Stimulated activated CD4-positive, alpha-beta T cell treated with anti-CD3 and anti-CD28 coated beads, Interleukin-12 subunit alpha, Interleukin-12 subunit beta, amount 100 ng/mL, for 48 hours (primary cell): Measurements from ENCODE around the gene SRC.
A peak's percentile ranks its signal among the peaks of the same experiment; 100 is the strongest.
"Not testable (repeated sequence)": the region's sequence is repeated elsewhere in the genome, so short reads cannot be mapped to it uniquely, and the experiment has no call there.

Experiments
- DNase-seq, 3 donors: peaks; one replicate each; pipeline ENCODE4 v3.0.0-alpha.2; 2020; ENCODE audit warnings: low read depth in 2 of 3, low spot score in 1 of 3

SRC gene

DNA sequence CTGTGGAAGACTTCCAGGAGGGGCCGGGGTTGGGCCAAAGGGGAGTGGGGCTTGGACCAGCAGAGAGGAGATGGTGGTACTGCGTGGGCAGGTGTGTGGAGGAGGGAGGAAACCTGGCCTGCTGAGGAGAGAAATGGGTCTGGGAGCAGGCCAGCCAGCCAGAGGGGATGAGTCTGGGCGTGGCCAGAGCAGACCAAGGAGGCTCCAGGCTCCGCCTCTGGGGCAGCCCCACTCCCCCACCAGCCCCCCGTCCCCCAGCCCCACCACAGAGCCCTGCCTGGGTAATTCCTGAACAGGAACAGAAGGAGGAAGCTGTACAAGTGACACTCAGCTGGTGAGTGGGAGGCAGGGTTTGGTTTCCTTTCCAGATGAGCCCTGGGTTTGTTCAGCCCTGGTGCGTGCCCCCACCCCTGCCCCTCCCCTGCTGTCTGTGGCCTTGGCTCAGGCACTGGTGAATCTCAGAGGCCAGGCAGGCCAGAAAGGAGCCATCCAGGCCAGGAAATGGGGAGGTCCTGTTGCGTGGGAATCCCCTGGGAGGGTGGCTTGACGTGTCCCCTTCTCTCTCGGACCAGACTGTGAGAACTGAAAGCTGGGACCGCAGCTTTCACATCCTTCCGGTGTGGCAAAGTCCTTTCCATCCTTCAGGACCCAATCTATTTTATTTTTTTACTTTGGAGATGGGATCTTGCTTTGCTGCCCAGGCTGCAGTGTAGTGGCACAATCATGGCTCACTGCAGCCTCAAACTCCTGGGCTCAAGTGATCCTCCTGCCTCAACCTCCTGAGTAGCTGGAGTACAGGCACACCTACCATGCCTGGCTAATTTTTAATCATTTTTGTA, 9.4 kb upstream of the SRC start:
- peak; percentile 19 to 43 (median 20) for DNase-seq

DNA sequence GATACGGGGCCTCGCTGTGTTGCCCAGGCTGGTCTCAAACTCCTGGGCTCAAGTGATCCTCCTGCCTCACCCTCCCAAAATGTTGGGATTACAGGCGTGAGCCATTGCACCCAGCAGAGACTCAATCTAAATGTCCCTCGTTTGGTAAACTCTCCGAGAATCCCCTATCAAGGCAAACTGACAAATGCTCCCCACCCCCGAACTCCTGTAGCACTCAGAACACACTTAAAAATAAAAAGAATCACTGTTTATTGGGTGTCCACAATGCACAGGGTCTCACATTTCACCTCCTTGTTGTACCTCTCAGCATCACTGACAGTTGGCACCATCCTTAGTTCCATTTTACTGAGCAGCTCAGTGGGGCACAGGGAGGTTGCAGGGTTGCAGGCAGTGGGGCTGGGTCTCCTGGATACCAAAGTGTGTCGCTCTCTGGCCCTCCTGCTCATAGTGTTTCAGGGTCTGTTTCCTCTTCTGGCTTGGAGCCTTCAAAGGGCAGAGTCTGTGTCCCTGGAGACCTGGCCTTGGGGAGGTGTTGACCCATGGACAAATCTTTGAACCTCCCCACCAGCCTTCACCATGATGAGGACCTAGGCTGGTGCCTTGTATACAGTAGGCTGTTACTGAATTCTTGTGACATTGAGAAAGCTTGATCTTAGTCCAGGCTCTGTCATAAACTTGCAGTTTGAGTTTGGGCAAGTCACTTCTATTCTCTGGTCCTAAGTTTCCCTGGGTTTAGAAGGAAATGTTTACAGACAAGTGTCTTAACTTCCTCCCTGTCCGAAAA, 8.5 kb upstream of the SRC start:
- no peak for DNase-seq

DNA sequence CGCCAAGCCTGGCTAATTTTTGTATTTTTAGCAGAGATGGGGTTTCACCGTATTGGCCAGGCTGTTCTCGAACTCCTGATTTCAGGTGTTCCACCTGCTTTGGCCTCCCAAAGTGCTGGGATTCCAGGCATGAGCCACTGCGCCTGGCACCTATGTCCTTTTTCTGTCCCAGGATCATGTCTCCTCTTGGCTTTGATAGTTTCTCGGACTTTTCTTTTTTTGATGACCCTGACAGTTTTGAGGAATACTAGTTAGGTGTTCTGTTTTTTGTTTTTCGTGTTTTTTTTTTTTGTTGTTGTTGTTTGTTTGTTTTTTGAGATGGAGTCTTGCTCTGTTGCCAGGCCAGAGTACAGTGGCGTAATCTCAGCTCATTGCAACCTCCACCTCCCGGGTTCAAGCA, 7.6 kb upstream of the SRC start:
- DNase-seq, result not testable (repeated sequence)

DNA sequence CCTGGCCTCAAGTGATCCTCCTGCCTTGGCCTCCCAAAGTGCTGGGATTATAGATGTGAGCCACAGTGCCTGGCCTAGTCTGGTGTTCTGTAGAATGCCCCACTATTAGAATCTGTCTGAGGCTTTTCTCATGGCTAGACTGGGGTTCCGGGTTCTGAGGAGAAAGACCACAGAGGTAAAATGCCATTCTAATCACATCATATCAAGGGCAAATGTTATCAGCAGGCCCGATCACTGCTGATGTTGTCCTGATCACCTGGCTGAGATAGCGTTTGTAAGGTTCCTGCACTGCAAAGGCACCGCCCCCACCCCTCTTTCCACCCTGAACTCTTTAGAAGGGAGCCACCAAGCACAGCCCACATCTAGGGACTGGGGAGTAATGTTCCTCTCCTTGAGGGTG, 6.7 kb upstream of the SRC start:
- DNase-seq, result no peak

DNA sequence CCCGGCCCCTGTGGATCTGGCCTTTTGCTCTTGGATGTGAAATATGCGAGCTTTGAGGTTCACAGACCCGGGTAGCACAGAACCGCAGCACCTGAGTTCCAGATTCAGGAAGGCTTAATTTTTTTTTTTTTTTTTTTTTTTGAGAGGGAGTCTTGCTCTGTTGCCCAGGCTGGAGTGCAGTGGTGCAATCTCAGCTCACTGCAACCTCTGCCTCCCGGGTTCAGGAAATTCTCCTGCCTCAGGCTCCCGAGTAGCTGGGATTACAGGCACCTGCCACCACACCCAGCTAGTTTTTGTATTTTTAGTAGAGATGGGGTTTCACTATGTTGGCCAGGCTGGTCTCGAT, 6.2 kb upstream of the SRC start:
- DNase-seq, result not testable (repeated sequence)

DNA sequence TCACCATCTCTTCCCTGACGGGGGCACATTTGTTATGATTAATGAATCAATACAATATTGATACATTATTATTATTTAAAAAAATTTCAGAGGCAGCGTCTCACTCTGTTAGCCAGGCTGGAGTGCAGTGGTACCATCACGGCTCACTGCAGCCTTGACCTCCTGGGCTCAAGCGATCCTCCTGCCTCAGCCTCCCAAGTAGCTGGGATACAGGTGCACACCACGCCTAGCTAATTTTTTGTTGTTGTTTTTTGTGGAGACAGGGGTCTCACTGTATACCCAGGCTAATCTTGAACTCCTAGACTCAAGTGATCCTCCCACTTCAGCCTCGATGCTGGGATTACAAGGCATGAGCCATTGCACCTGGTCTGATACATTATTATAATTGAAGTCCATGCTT, 4.9 kb upstream of the SRC start:
- DNase-seq, result no peak

DNA sequence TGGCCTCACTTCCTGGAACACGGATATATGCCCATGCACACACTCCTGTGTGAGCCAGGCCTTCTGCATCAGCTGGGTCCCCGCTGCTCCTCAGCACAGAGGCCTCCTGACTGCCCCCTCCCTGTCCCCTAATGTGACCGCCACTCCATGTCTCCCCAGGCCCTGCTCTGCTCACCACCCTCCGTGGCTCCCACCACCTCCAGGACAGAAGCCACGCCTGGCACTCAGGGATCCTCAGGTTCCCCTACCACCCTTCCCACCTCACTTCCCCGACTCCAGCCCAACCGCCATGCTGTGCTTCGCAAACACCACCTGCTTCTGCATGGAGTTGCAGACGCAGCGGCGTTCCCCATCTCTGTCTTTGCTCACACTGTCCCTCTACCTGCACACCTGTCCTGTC, 4.3 kb upstream of the SRC start:
- DNase-seq, result no peak

DNA sequence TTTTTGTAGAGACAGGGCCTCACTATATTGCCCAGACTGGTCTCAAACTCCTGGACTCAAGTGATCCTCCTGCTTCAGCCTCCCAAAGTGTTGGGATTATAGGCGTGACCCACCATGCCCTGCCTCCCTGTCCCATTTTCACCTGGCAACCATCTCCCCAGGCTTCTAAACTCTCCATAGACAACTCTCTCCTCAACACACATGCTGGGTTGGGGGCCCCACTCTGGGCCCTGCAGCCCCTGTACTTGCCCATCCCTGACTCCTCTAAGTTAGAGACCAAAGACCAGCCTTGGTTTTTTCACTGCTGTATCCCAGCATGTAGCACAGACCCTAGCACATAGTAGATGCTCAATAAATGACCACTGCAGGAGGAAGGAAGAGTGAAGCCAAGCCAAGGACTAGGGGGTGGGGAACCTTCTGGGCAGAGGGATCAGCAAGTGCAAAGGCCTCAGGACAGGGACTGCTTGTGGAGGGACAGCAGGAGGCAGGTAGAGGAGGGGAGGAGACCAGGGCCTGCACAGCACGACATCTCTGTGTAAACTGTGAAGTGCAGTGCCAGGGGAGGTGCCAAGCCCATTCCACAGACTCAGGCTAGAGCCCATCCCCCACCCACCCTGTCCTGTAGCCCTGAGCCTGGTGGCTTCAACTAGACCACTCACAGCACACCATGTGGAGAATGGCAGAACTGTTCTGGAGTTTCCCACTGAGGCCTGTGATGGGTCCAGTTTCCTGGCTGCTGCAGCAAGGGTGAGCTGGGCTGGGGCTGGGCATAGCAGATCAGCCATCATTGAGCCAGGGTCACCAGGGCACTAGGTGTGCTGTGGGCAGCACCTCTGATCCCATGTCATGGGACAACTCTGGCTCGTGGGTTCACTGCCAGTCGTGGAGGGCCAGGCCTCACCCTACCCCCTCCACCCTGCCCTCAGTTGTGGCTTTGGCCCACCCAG, 3.4 kb upstream of the SRC start:
- DNase-seq, result no peak

DNA sequence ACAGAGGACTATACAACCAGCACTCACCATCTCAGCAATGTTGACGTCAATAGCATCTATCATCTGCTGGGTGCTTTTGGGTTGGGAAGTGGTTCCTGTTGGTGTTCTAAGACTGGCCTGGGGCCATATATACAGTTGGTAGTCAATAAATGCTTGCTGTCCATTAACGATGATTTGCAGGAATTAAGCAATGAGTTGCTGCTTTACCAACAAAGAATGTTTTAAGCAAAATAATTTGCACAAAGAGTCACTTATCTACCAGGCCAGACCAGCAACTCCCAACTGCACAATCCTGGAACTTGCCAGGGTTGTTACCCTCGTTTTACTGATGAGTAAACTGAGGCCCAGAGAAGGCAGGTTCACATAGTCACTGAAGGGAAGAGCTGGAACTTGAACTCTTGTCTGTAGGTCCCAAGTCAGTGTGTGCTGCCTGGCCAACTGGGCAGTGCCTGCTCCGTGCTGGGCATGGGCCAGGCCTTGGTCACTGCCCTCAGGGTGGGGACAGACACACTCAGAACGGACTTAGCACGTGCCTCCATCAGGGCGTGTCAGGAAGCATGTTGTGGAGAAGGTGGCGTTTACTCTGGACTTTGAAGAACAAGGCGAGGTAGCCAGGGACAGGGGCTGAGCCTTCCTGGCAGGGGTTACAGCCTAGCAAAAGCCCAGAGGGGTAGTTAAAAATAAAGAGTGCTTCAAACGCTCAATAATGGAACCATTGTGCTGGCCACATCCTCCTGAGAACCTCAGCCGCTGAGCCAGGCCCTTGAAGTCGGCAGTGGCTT, 2.5 kb upstream of the SRC start:
- DNase-seq, result no peak

DNA sequence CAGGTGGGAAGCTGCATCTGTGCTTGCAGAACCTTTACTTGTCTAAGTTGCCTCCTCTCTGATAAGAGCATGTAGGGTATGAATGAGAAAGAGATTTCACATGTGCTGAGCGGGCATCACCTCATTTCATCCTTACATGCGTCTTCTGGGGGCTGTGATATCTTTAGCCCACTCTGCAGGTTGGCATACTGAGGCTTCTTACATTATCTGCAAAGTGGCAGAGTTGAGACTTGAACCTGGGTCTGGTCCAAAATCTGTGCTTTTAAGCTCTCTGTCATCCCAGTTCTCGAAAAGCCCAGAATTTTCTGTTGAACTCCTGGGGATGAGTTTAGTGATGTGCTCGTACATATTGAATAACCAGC, 2.0 kb upstream of the SRC start:
- no peak for DNase-seq

DNA sequence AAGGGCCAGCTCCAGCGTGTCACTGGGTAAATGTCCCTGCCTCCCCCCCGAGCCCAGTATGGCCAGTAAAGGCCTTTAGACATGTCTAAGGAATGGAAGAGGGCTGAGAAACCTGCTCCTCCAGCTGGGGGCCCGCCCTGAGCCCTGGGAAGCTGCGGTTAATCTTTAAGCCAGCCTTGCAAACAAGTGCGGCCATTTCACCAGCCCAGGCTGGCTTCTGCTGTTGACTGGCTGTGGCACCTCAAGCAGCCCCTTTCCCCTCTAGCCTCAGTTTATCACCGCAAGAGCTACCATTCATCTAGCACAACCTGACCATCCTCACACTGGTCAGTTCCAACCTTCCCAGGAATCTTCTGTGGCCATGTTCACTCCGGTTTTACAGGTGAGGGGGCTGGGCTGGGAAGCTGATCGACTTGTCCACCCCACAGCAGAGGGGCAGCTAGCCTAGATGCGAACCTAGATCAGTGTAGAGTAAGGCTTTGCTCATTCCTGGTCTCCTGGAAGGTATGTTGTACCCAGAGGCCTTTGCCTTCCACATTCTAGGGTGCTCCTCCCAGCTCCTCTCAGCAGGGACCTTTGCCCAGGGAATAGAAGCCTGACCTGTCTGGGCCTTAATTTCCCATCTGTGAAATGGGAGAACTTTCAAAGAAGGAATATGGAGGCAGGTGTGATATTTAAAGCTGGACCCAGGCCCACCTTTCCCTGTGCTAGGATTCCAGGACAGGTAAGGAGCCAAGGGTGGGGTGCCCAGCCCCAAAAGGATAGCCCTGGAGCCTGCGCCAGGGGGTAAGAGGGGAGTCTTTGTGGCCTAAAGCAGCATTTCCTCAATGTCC, 1.2 kb upstream of the SRC start:
- no peak for DNase-seq

DNA sequence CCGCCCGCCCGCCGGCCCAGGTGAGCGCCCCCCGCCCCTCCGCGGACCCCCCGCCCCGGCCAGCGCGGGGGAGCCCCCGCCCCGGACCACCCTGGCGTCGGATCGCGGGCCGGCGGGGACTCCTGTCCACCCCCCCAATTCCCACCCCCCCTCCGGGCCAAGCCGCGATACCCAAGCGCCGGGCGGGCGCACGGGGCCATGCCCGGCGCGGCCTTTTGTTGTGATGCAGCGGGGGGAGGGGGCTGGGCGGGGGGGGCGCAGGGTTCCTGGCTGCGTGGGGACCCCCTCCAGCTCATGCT, 245 bp downstream of the SRC start:
- no peak for DNase-seq

DNA sequence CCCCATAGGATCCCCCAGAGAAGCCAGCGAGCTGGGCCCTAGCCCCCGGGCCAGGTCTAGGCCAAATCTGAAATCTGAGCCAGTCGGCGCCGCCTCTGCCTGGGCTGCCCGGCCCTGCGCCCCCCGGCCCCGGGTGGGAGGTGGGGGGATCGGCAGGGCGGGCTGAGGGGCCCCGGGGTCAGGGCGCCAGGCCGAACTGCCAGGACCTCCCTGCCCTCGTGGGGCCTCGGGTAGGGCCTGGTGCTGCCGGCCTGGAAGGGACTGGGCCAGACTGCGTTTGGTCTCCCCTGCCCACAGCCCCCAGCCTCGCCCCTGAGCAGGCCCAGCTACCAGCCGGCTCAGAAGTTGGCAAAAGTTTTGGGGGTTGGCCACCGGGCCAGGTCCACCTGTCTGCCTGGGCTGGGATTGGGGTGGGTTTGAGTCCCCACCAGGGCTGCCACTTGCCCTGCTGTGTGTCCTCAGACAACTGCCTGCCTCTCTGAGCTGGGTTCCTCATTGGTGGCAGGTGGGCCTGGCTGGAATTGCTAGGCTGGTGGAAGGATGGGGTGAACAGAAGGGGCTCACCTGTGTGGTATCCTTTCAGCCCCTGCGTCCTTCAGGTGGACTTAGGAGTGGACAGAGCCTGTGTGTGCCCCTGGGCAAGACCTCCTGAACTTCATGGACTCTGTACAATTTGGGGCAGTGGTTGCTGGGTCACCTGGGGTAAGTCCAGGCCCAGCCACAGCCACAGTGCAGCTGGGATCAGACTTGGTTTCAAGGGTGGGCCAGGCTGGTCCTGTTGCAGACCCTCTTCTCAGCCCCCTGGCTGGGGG, 801 bp downstream of the SRC start:
- no peak for DNase-seq

DNA sequence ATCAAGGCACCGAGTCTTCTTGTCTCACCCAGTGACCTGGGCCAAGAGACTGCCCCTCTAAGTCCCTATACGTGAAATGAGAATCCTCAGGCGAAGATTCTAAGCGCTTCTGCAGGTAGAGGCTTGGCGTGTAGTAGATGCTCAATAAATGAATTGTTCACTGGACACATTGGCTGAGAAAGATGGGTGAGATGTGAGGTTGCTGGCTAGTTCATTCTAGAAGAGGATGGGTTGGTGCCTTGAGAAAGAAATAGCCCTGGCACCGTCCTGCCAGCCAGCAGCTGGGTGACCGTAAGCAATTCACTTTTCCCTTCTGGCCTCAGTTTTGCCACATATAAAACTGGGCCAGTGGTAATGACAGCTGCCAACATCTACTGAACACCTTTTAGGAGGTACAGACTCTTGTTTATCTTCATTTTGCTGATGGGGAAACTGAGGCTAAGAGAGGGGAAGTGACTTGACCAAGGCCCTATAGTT, 1.4 kb downstream of the SRC start:
- no peak for DNase-seq

DNA sequence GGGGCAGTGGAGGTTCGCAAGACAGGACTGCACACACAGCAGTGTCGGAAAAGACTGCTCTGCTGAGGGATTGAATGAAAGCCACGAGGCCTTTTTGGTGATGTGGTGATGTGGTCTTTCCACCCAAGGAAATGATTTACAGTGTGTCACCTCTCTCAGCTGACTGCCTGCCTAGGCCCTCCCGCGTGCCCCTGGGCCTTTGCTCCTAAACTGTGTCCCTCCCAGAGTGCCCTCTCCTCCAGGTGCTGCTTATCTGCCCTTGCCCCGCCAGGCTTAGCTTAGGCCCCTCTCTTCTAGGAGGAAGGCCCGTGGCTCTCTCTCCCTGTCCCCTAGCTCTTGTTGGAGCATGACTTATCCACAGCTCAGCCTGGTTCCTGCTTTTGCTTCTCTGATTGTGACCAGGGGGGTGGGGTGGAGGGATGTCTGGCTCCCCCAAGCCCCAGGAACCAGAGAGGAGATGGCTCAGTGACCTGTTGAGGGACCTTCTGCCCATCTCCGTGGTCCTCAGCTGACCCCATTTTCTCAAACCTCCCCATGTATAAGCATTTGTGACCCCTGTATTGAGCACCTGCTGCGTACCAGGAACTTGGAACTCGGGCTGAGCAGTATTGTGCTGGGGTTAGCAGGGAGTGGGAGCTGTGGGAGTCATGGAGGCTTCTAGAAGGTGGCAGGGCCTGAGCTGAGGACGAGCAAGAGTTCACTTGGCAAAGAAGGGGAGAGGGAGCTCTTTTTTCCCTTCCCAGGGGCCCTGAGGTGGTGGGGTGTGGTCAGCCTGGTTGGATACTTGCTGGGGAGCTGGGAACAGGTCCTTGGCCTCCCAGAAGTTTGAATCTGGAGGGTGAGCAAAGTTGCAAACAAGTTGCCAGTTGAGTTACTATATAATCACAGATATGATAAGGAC, 2.2 kb downstream of the SRC start:
- no peak for DNase-seq

DNA sequence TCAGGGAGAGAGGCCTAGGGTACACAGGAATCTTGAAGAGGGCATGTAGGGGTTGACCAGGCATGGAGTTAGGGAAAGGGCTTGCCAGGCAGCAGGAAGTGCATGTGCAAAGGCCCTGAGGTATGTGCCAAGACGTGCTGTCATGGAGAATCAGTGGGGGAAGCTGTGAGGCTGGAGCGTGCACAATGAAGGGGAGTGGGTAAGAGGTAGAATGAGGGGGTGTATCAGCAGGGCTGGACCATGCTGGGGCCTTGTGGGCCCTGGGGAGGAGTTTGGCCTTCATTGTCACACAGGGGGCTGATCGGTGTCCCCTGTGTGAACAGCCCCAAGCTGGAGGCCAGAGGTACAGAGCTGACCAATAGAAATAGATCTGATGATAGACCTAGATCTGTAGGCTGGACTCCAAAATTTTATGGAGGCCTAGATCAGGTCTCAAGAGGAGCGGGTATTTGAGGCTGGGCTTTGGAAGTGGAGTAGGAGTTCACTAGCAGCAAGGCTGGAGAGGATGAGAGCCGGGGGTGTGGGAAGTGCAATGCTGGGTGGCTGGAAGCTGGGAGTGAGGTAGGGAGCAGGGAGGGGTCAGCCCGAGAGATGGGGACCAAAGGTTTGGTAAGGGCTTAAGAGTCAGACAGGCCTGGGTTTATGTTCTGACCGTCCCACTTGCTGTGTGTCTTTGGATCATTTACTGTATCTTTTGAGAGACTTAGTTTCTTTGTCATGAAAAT, 3.0 kb downstream of the SRC start:
- DNase-seq, result no peak
